ENCODE measurements around the gene DMKN. TPM values are rescaled to one million over a fixed set of nuclear protein-coding genes. Genes with fewer than 3 reads are reported as not detected.

The DMKN gene
- total and polyA plus RNA-seq, 4 donors = 1.4 to 9.4 (median 2.4) TPM

- TF ChIP-seq ZBTB33 (IDR thresholded peaks at IDR 0.05) (no peak), FOXA2 (IDR thresholded peaks at IDR 0.05) (no peak), TAF1 (conservative IDR thresholded peaks at IDR 0.05) (no peak)
Measured at GRCh38 chr19:35512831-35513627, 420 bp downstream of the DMKN start (continued).

GRCh38 chr19:35511337-35511736 lies 2.1 kb downstream of the DMKN start:
- WGBS = 83% methylated on average over 7 of the region's 7 CpGs
- Histone ChIP-seq H3K27ac (ENCODE audit: low read depth in 1 of 2, low read length in 2 of 2) (no peak overlapping the region), H3K27me3 (ENCODE audit: control insufficient read depth in 4 of 4, insufficient read depth in 4 of 4, low read length in 3 of 4) (no peaks in the 10 kb centered on the region), H3K9me3 (ENCODE audit: control insufficient read depth in 4 of 4, low read length in 3 of 4) (no peaks in the 10 kb centered on the region), H3K4me3 (ENCODE audit: low read depth in 1 of 3, low read length in 3 of 3) (no peak overlapping the region), H3K9ac (ENCODE audit: low read depth in 1 of 2, low read length in 2 of 2) (no peak overlapping the region), H3K36me3 (ENCODE audit: control insufficient read depth in 4 of 4, insufficient read depth in 3 of 4, low read depth in 1 of 4, low read length in 3 of 4) (peaks cover 0 to 1% (median 0%) of the 10 kb centered on the region in 4 donors), H3K4me1 (ENCODE audit: control insufficient read depth in 4 of 4, insufficient read depth in 4 of 4, low read length in 3 of 4) (peaks cover 0 to 16% (median 7%) of the 10 kb centered on the region in 4 donors)
- DNase-seq (ENCODE audit: low spot score) = no peak
- TF ChIP-seq EGR1 (IDR thresholded peaks at IDR 0.05; ENCODE audit: low read depth in 2 of 2) = no peak
- TF ChIP-seq REST (IDR thresholded peaks at IDR 0.05) = no peak
- no peak for TF ChIP-seq JUND (IDR thresholded peaks at IDR 0.05)
- TF ChIP-seq ZBTB33 (IDR thresholded peaks at IDR 0.05) = no peak
- no peak for TF ChIP-seq HNF4G (IDR thresholded peaks at IDR 0.05)
- no peak for TF ChIP-seq CTCF (IDR thresholded peaks at IDR 0.05; ENCODE audit: low read depth, low read length, missing input control)
- no peak for TF ChIP-seq FOXA1 (IDR thresholded peaks at IDR 0.05)
- no peak for TF ChIP-seq RXRA (IDR thresholded peaks at IDR 0.05)
- TF ChIP-seq MAX (IDR thresholded peaks at IDR 0.05) = no peak
- TF ChIP-seq YY1 (IDR thresholded peaks at IDR 0.05) = no peak
- no peak for TF ChIP-seq TAF1 (conservative IDR thresholded peaks at IDR 0.05)
